ENCODE data around the gene ZNF584.

Gene ZNF584

GRCh38 chr19:58393725-58394033 lies 14.8 kb upstream of the ZNF584 start:
- in situ Hi-C loops (cut with HindIII; ENCODE audit: low pct_ligation_motif_present, low sequenced_read_pairs), result no loop called here
- H3K36me3 ChIP-seq (replicated peaks), result peaks cover 52% of the 10 kb centered on the region
- no peak for TF ChIP-seq CTCF (IDR thresholded peaks at IDR 0.05; ENCODE audit: low read depth, low read length, missing control alignments)

GRCh38 chr19:58394821-58395219 lies 13.6 kb upstream of the ZNF584 start:
- TF ChIP-seq CTCF (IDR thresholded peaks at IDR 0.05; ENCODE audit: low read depth, low read length, missing control alignments), result no peak
- DNase-seq, result no peak
- in situ Hi-C loops (cut with HindIII; ENCODE audit: low pct_ligation_motif_present, low sequenced_read_pairs), result no loop called here
- H3K36me3 ChIP-seq (replicated peaks), result peaks cover 45% of the 10 kb centered on the region
- H3K27me3 ChIP-seq (replicated peaks), result no peaks in the 10 kb centered on the region
- no peak overlapping the region for H3K27ac ChIP-seq
- H3K4me3 ChIP-seq (ENCODE audit: low read depth, low read length), result no peak overlapping the region

More at GRCh38 chr19:58393725-58394033, 14.8 kb upstream of the ZNF584 start:
- no peak overlapping the region for H3K4me3 ChIP-seq (ENCODE audit: low read depth, low read length)
- no peak overlapping the region for H3K27ac ChIP-seq
- no peaks in the 10 kb centered on the region for H3K27me3 ChIP-seq (replicated peaks)
- no peak for DNase-seq

DNA sequence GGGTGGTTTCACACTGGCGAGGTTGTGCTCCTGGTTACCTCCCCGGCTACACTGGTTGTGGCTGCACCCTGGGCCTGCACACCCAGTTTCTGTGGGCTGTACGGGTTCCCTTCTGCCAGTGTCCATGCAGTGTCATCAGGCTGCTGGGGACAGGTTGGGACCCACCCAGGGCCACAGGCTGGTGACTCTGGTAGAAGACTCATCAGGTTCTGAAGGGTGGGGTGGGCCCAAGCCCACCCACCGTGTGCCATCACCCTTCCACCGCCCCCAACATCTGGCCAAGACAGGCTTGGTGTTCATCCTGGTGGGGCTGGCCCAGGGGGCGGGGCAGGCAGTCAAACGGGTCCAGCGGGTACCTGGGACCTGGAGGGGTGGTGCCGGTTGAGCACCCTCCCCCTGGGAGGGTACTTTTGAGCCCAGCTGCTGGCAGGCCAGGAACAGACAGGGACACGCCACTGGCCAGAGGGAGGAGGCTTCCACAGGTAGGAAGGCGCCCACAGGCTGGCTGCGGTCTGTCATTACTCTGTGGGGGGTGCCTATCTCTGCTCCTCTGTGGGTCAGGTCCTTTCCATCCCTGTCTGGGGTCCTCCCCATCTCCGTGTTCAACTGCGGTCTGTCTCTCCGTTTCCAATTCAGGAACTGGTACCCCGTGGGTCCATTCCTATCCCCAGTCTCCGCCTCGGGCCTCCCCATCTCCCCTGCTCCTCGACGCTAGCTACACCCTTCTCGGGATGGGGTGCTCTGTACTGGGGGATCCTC lies 13.1 kb upstream of the ZNF584 start, which contains the start of gene RNF225:
Gene RNF225 (plus strand): TSS at position 437 of the 759 bp plus-strand sequence. CDS start 434 bp downstream, outside the sequence.
- DNase-seq, result no peak
- peak within 1 kb of the TSS; percentile 22 for H3K4me3 ChIP-seq (ENCODE audit: low read depth, low read length)
- TF ChIP-seq CTCF (IDR thresholded peaks at IDR 0.05; ENCODE audit: low read depth, low read length, missing control alignments), result no peak

DNA sequence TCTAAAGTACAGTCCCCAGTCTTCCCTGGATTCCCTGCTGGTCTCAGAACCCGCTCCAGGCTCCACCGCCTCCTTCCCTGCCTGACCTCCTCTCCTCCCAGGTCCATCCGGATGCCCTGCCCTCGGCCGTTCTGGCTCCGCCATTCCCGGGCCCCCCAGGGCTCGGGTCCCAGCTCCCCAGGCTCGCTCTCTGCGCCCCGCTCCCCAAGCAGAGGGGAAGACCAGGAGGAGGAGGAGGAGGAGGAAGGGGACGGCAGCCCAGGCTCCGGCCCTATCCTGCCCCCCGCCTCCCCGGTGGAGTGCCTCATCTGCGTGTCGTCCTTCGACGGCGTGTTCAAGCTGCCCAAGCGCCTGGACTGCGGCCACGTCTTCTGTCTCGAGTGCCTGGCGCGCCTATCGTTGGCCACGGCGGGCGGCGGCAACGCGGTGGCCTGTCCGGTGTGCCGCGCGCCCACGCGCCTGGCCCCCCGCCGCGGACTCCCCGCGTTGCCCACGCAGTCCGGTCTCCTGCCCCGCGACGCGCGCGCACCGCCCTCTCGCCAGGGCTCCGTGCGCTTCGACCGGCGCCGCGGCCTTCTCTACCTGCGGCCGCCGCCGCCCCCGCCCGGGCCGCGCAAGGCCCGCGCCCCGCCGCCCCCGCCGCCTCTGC lies 12.3 kb upstream of the ZNF584 start:
- Histone ChIP-seq H3K27me3 (replicated peaks) (no peaks in the 10 kb centered on the region), H3K36me3 (replicated peaks) (peaks cover 39% of the 10 kb centered on the region), H3K27ac (no peak overlapping the region), H3K4me3 (ENCODE audit: low read depth, low read length) (peak overlapping the region; percentile 22)
- DNase-seq, result no peak
- in situ Hi-C loops (cut with HindIII; ENCODE audit: low pct_ligation_motif_present, low sequenced_read_pairs), result no loop called here
- TF ChIP-seq CTCF (IDR thresholded peaks at IDR 0.05; ENCODE audit: low read depth, low read length, missing control alignments), result no peak

More for the DNA sequence above, 13.1 kb upstream of the ZNF584 start, which contains the start of gene RNF225:
- H3K27me3 ChIP-seq (replicated peaks), result no peaks in the 10 kb centered on the region
- no peak within 1 kb of the TSS for H3K27ac ChIP-seq
- peaks cover 45% of the 10 kb centered on the region for H3K36me3 ChIP-seq (replicated peaks)
- in situ Hi-C loops (cut with HindIII; ENCODE audit: low pct_ligation_motif_present, low sequenced_read_pairs), result no loop called here

DNA sequence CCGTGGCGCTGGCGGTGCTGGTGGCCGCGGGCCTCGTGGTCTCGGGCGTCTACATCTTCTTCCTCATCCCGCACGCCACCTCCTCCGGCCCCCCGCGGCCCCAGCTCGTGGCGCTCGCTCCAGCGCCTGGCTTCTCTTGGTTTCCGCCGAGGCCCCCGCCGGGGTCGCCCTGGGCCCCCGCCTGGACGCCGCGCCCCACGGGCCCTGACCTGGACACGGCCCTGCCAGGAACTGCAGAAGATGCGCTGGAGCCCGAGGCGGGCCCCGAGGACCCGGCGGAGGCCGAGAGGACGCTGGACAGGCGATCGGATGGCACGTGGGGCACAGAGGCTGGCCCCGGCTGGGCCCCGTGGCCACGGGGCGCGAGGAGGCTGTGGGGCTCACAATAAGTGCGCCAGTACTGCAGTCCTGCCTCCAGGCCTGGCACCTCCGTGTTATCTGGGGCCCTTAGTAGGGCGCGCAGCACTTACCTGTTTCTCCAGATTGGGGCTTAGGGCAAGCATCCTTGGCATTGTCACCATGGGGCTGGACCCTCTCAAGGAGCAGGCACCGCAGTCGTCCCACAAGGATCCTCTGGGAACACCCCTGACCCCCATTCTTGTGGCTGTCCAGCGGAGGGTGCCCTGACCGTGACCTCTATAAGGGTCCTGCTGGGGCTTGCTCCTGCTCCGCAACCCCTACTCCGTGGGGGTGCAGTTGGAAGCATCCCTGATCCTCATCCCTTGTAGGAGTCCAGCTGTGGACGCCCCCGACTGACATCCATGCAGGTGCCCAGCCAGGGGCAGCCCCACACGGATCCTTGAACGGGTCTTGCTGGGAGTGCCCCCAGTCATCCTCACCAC lies 11.5 kb upstream of the ZNF584 start:
- Histone ChIP-seq H3K27me3 (replicated peaks) (no peaks in the 10 kb centered on the region), H3K36me3 (replicated peaks) (peaks cover 33% of the 10 kb centered on the region), H3K4me3 (ENCODE audit: low read depth, low read length) (no peak overlapping the region), H3K27ac (no peak overlapping the region)
- in situ Hi-C loops (cut with HindIII; ENCODE audit: low pct_ligation_motif_present, low sequenced_read_pairs), result no loop called here
- TF ChIP-seq CTCF (IDR thresholded peaks at IDR 0.05; ENCODE audit: low read depth, low read length, missing control alignments), result no peak
- DNase-seq, result no peak

Measured in brain microvascular endothelial cell (primary cell).